WTC11 (cell line): ENCODE results near the gene TRMT44.

ENCODE experiments used
- CTCF ChIP-seq: fragments of 200-600 bp; IDR thresholded peaks from 2 replicates; pipeline ENCODE4 v1.8.0; 2022; ENCODE audit warnings: antibody characterized with exemption
- MLX ChIP-seq: sonication (generic); formaldehyde crosslinking; IDR thresholded peaks from 2 replicates; pipeline ENCODE4 v1.8.1; 2023; ENCODE audit warnings: mild to moderate bottlenecking, missing genetic modification reagents, moderate library complexity
- ZNF121 ChIP-seq: sonication (generic); formaldehyde crosslinking; IDR thresholded peaks from 2 replicates; pipeline ENCODE4 v1.8.0; 2023; ENCODE audit warnings: missing genetic modification reagents

GRCh38 chr4:8464381-8464780 lies 23.8 kb downstream of the TRMT44 start:
- no peak for TF ChIP-seq ZNF121 (CRISPR knock-in tag)
- TF ChIP-seq CTCF, result no peak
- TF ChIP-seq MLX (CRISPR knock-in tag), result no peak
